Thyroid gland (tissue), 4 donors: ENCODE data around the gene CMPK1.

Experiments
- POLR2A ChIP-seq, 2 donors: fragments of 450-650 bp; IDR thresholded peaks; one replicate each; pipeline ENCODE4 v1.6.1; 2017; ENCODE audit warnings: antibody characterized with exemption in 2 of 2, mild to moderate bottlenecking in 2 of 2, moderate library complexity in 1 of 2
- TF ChIP-seq, protein P1 (sequence below), 6 experiments: fragments of 200-600 bp in 3 of 6; fragments of 450-650 bp in 3 of 6; sonication (generic) in 3 of 6; IDR thresholded peaks; one replicate each; pipeline ENCODE4 v1.5.1; 2016 to 2019; ENCODE audit warnings: antibody characterized with exemption in 6 of 6, mild to moderate bottlenecking in 2 of 6, inconsistent platforms in 1 of 6, moderate library complexity in 1 of 6

- TF ChIP-seq, protein P1, sequence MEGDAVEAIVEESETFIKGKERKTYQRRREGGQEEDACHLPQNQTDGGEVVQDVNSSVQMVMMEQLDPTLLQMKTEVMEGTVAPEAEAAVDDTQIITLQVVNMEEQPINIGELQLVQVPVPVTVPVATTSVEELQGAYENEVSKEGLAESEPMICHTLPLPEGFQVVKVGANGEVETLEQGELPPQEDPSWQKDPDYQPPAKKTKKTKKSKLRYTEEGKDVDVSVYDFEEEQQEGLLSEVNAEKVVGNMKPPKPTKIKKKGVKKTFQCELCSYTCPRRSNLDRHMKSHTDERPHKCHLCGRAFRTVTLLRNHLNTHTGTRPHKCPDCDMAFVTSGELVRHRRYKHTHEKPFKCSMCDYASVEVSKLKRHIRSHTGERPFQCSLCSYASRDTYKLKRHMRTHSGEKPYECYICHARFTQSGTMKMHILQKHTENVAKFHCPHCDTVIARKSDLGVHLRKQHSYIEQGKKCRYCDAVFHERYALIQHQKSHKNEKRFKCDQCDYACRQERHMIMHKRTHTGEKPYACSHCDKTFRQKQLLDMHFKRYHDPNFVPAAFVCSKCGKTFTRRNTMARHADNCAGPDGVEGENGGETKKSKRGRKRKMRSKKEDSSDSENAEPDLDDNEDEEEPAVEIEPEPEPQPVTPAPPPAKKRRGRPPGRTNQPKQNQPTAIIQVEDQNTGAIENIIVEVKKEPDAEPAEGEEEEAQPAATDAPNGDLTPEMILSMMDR (IDR thresholded peaks at IDR 0.05): no peak
- no peak for TF ChIP-seq POLR2A (IDR thresholded peaks at IDR 0.05)
Measured at GRCh38 chr1:47328992-47329391, 4.6 kb upstream of the CMPK1 start.
